Measurements from ENCODE around the gene RALB.
A peak's percentile ranks its signal among the peaks of the same experiment; 100 is the strongest.

RALB gene

GRCh38 chr2:120277505-120278205 is 25.0 kb downstream of the RALB start:
- peaks cover 4% of the 10 kb centered on the region for H3K9me3 ChIP-seq (ENCODE audit: control insufficient read depth, low read length)
- H3K27ac ChIP-seq (ENCODE audit: insufficient read depth, low read depth, low read length, poor library complexity, severe bottlenecking): no peak overlapping the region
- H3K4me1 ChIP-seq (ENCODE audit: control insufficient read depth, insufficient read depth, low read length): peaks cover 15% of the 10 kb centered on the region
- no peaks in the 10 kb centered on the region for H3K27me3 ChIP-seq (ENCODE audit: control insufficient read depth, insufficient read depth, low read length, poor library complexity, severe bottlenecking)
- H3K36me3 ChIP-seq (ENCODE audit: control insufficient read depth, insufficient read depth, low read length): peaks cover 12% of the 10 kb centered on the region
- H3K4me3 ChIP-seq (ENCODE audit: insufficient read depth, low read depth, low read length): no peak overlapping the region
- 83 to 85% methylated on average over 19 of the region's 19 CpGs for WGBS, 2 experiments

GRCh38 chr2:120278901-120279300 is 26.2 kb downstream of the RALB start:
- Histone ChIP-seq H3K4me3 (ENCODE audit: insufficient read depth, low read depth, low read length) (no peak overlapping the region), H3K36me3 (ENCODE audit: control insufficient read depth, insufficient read depth, low read length) (peaks cover 12% of the 10 kb centered on the region), H3K27me3 (ENCODE audit: control insufficient read depth, insufficient read depth, low read length, poor library complexity, severe bottlenecking) (no peaks in the 10 kb centered on the region), H3K4me1 (ENCODE audit: control insufficient read depth, insufficient read depth, low read length) (peaks cover 15% of the 10 kb centered on the region), H3K27ac (ENCODE audit: insufficient read depth, low read depth, low read length, poor library complexity, severe bottlenecking) (peak overlapping the region; percentile 67), H3K9me3 (ENCODE audit: control insufficient read depth, low read length) (peaks cover 4% of the 10 kb centered on the region)
- WGBS, 2 experiments: 55 to 65% methylated on average over 10 of the region's 10 CpGs

- H3K4me3 ChIP-seq (ENCODE audit: insufficient read depth, low read depth, low read length): no peak overlapping the region
- peaks cover 15% of the 10 kb centered on the region for H3K4me1 ChIP-seq (ENCODE audit: control insufficient read depth, insufficient read depth, low read length)
- no peak overlapping the region for H3K27ac ChIP-seq (ENCODE audit: insufficient read depth, low read depth, low read length, poor library complexity, severe bottlenecking)
- peaks cover 4% of the 10 kb centered on the region for H3K9me3 ChIP-seq (ENCODE audit: control insufficient read depth, low read length)
- peaks cover 12% of the 10 kb centered on the region for H3K36me3 ChIP-seq (ENCODE audit: control insufficient read depth, insufficient read depth, low read length)
- H3K27me3 ChIP-seq (ENCODE audit: control insufficient read depth, insufficient read depth, low read length, poor library complexity, severe bottlenecking): no peaks in the 10 kb centered on the region
- WGBS, 2 experiments: 96 to 97% methylated on average over 14 of the region's 14 CpGs
Observed at GRCh38 chr2:120279708-120280107, 27.1 kb downstream of the RALB start.

GRCh38 chr2:120283649-120284048 is 31.0 kb downstream of the RALB start:
- Histone ChIP-seq H3K4me1 (ENCODE audit: control insufficient read depth, insufficient read depth, low read length) (peaks cover 5% of the 10 kb centered on the region), H3K36me3 (ENCODE audit: control insufficient read depth, insufficient read depth, low read length) (peaks cover 8% of the 10 kb centered on the region), H3K27ac (ENCODE audit: insufficient read depth, low read depth, low read length, poor library complexity, severe bottlenecking) (no peak overlapping the region), H3K9me3 (ENCODE audit: control insufficient read depth, low read length) (no peaks in the 10 kb centered on the region), H3K4me3 (ENCODE audit: insufficient read depth, low read depth, low read length) (no peak overlapping the region), H3K27me3 (ENCODE audit: control insufficient read depth, insufficient read depth, low read length, poor library complexity, severe bottlenecking) (no peaks in the 10 kb centered on the region)
- WGBS, 2 experiments: 16 to 17% methylated on average over 4 of the region's 4 CpGs

GRCh38 chr2:120285056-120285455 is 32.4 kb downstream of the RALB start:
- 92 to 95% methylated on average over 6 of the region's 6 CpGs for WGBS, 2 experiments
- no peaks in the 10 kb centered on the region for H3K4me1 ChIP-seq (ENCODE audit: control insufficient read depth, insufficient read depth, low read length)
- H3K36me3 ChIP-seq (ENCODE audit: control insufficient read depth, insufficient read depth, low read length): peaks cover under 1% of the 10 kb centered on the region
- no peaks in the 10 kb centered on the region for H3K9me3 ChIP-seq (ENCODE audit: control insufficient read depth, low read length)
- no peaks in the 10 kb centered on the region for H3K27me3 ChIP-seq (ENCODE audit: control insufficient read depth, insufficient read depth, low read length, poor library complexity, severe bottlenecking)
- H3K4me3 ChIP-seq (ENCODE audit: insufficient read depth, low read depth, low read length): no peak overlapping the region
- H3K27ac ChIP-seq (ENCODE audit: insufficient read depth, low read depth, low read length, poor library complexity, severe bottlenecking): no peak overlapping the region

GRCh38 chr2:120287183-120288015 is 34.7 kb downstream of the RALB start:
- Histone ChIP-seq H3K4me1 (ENCODE audit: control insufficient read depth, insufficient read depth, low read length) (peaks cover 9% of the 10 kb centered on the region), H3K4me3 (ENCODE audit: insufficient read depth, low read depth, low read length) (no peak overlapping the region), H3K9me3 (ENCODE audit: control insufficient read depth, low read length) (no peaks in the 10 kb centered on the region), H3K36me3 (ENCODE audit: control insufficient read depth, insufficient read depth, low read length) (no peaks in the 10 kb centered on the region), H3K27ac (ENCODE audit: insufficient read depth, low read depth, low read length, poor library complexity, severe bottlenecking) (no peak overlapping the region), H3K27me3 (ENCODE audit: control insufficient read depth, insufficient read depth, low read length, poor library complexity, severe bottlenecking) (no peaks in the 10 kb centered on the region)
- WGBS, 2 experiments: 84 to 85% methylated on average over 8 of the region's 8 CpGs

GRCh38 chr2:120288016-120288373 is 35.3 kb downstream of the RALB start:
- H3K36me3 ChIP-seq (ENCODE audit: control insufficient read depth, insufficient read depth, low read length): no peaks in the 10 kb centered on the region
- H3K27me3 ChIP-seq (ENCODE audit: control insufficient read depth, insufficient read depth, low read length, poor library complexity, severe bottlenecking): no peaks in the 10 kb centered on the region
- H3K27ac ChIP-seq (ENCODE audit: insufficient read depth, low read depth, low read length, poor library complexity, severe bottlenecking): no peak overlapping the region
- peaks cover 14% of the 10 kb centered on the region for H3K4me1 ChIP-seq (ENCODE audit: control insufficient read depth, insufficient read depth, low read length)
- 100% methylated on average over 1 of the region's 1 CpG for WGBS, 2 experiments
- no peaks in the 10 kb centered on the region for H3K9me3 ChIP-seq (ENCODE audit: control insufficient read depth, low read length)
- no peak overlapping the region for H3K4me3 ChIP-seq (ENCODE audit: insufficient read depth, low read depth, low read length)

- Histone ChIP-seq H3K9me3 (ENCODE audit: control insufficient read depth, low read length) (no peaks in the 10 kb centered on the region), H3K27me3 (ENCODE audit: control insufficient read depth, insufficient read depth, low read length, poor library complexity, severe bottlenecking) (no peaks in the 10 kb centered on the region), H3K4me3 (ENCODE audit: insufficient read depth, low read depth, low read length) (no peak overlapping the region), H3K4me1 (ENCODE audit: control insufficient read depth, insufficient read depth, low read length) (peaks cover 14% of the 10 kb centered on the region), H3K27ac (ENCODE audit: insufficient read depth, low read depth, low read length, poor library complexity, severe bottlenecking) (no peak overlapping the region), H3K36me3 (ENCODE audit: control insufficient read depth, insufficient read depth, low read length) (no peaks in the 10 kb centered on the region)
- WGBS, 2 experiments: 92 to 93% methylated on average over 14 of the region's 14 CpGs
Observed at GRCh38 chr2:120289221-120289906, 36.7 kb downstream of the RALB start.

GRCh38 chr2:120290737-120291136 is 38.1 kb downstream of the RALB start:
- Histone ChIP-seq H3K27ac (ENCODE audit: insufficient read depth, low read depth, low read length, poor library complexity, severe bottlenecking) (no peak overlapping the region), H3K4me3 (ENCODE audit: insufficient read depth, low read depth, low read length) (no peak overlapping the region), H3K27me3 (ENCODE audit: control insufficient read depth, insufficient read depth, low read length, poor library complexity, severe bottlenecking) (no peaks in the 10 kb centered on the region), H3K4me1 (ENCODE audit: control insufficient read depth, insufficient read depth, low read length) (peaks cover 14% of the 10 kb centered on the region), H3K9me3 (ENCODE audit: control insufficient read depth, low read length) (no peaks in the 10 kb centered on the region), H3K36me3 (ENCODE audit: control insufficient read depth, insufficient read depth, low read length) (no peaks in the 10 kb centered on the region)
- WGBS, 2 experiments: 46 to 51% methylated on average over 2 of the region's 2 CpGs

Data from ectodermal cell (in vitro differentiated cells).